ENCODE results near the gene FBXL20. TPM values are rescaled to one million over a fixed set of nuclear protein-coding genes. Genes with fewer than 3 reads are reported as not detected.

Gene FBXL20
- total and polyA plus RNA-seq, 4 donors = 3.2 to 31.7 (median 11.5) TPM

DNA sequence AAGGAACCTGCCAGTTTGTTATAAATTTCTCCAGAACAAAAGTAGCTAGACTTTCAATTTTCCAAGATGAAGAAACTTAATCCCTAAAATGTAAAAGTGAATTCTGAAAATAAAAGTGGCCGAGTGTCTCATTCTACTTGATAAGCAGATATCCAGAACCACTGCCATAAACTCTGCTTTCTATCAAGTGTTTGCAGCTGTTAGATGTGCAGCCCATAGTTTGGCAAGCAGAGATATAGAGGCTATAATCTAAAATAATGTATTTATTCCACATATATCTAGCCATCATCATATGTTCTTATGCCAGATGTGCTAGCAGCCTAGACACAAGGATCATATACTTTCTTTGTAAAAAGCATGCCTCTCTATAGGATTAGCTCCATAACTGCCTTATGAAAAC lies 14.7 kb upstream of the FBXL20 start:
- Histone ChIP-seq H3K4me3 (no peak overlapping the region), H3K9ac (ENCODE audit: insufficient read depth in 1 of 2, low read length in 2 of 2) (no peak overlapping the region), H3K36me3 (ENCODE audit: control insufficient read depth in 4 of 4, insufficient read depth in 4 of 4, low read length in 4 of 4) (peaks cover 17 to 46% (median 34%) of the 10 kb centered on the region in 4 donors), H3K27me3 (ENCODE audit: control insufficient read depth in 3 of 3, insufficient read depth in 3 of 3, low read length in 2 of 3) (no peaks in the 10 kb centered on the region), H3K27ac (ENCODE audit: low read depth in 1 of 2, low read length in 1 of 2) (no peak overlapping the region), H3K4me1 (ENCODE audit: control insufficient read depth in 5 of 5, insufficient read depth in 5 of 5, low read length in 5 of 5) (no peaks in the 10 kb centered on the region), H3K9me3 (ENCODE audit: control insufficient read depth in 4 of 4, insufficient read depth in 3 of 4, low read length in 3 of 4) (no peaks in the 10 kb centered on the region)
- TF ChIP-seq, protein P1, sequence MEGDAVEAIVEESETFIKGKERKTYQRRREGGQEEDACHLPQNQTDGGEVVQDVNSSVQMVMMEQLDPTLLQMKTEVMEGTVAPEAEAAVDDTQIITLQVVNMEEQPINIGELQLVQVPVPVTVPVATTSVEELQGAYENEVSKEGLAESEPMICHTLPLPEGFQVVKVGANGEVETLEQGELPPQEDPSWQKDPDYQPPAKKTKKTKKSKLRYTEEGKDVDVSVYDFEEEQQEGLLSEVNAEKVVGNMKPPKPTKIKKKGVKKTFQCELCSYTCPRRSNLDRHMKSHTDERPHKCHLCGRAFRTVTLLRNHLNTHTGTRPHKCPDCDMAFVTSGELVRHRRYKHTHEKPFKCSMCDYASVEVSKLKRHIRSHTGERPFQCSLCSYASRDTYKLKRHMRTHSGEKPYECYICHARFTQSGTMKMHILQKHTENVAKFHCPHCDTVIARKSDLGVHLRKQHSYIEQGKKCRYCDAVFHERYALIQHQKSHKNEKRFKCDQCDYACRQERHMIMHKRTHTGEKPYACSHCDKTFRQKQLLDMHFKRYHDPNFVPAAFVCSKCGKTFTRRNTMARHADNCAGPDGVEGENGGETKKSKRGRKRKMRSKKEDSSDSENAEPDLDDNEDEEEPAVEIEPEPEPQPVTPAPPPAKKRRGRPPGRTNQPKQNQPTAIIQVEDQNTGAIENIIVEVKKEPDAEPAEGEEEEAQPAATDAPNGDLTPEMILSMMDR (IDR thresholded peaks at IDR 0.05; ENCODE audit: control extremely low read depth, extremely low read depth) = no peak
- DNase-seq (no peak), ATAC-seq (ENCODE audit: insufficient read depth, low FRiP score) (no peak)
- WGBS, 2 donors = 94 to 98% methylated on average over 1 of the region's 1 CpG

DNA sequence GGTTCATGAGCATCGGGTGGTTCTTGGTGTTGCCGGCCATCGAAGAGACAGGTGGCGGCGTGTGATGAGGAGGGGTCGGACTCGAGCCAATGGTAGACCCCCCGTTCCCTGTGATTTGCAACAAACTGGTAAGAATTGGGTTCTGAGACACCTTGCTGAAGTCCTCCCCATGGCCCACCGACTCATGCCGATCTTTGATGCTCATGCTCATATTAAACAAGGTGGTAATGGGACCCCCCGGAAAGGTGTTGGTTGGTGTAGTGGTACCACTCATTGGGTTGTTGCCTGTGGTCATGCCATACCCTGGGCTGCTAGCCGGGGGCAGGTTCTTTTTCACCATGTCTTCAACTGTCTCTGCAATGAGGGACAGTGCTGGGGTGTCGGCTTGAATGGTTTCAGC lies 8.9 kb upstream of the FBXL20 start:
- ATAC-seq (ENCODE audit: insufficient read depth, low FRiP score) = no peak

DNA sequence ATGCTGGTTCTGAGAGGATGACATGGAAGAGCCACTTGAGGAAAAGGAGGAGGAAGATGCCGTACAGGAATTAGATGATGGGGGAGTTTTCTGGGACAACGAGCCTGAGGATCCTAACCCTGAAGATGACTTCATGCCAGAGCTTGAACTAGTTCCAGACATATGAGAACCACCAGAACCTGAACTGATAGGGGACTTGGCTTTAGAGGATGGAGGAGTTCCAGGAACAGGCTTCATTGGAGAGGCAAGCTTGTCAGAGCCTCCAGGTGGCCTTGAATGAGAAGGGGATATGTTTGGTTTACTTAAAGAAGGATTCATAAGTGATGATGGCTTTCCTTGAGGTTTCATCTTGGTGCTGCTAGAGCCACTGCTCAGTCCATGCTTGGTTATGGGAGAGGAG lies 6.9 kb upstream of the FBXL20 start:
- DNase-seq = no peak
- ATAC-seq (ENCODE audit: insufficient read depth, low FRiP score) = no peak
- Histone ChIP-seq H3K9me3 (ENCODE audit: control insufficient read depth in 4 of 4, insufficient read depth in 3 of 4, low read length in 3 of 4) (no peaks in the 10 kb centered on the region), H3K36me3 (ENCODE audit: control insufficient read depth in 4 of 4, insufficient read depth in 4 of 4, low read length in 4 of 4) (peaks cover 25 to 37% (median 33%) of the 10 kb centered on the region in 4 donors), H3K4me3 (no peak overlapping the region), H3K27ac (ENCODE audit: low read depth in 1 of 2, low read length in 1 of 2) (no peak overlapping the region), H3K9ac (ENCODE audit: insufficient read depth in 1 of 2, low read length in 2 of 2) (no peak overlapping the region), H3K4me1 (ENCODE audit: control insufficient read depth in 5 of 5, insufficient read depth in 5 of 5, low read length in 5 of 5) (peaks cover 0 to 5% (median 0%) of the 10 kb centered on the region in 5 donors), H3K27me3 (ENCODE audit: control insufficient read depth in 3 of 3, insufficient read depth in 3 of 3, low read length in 2 of 3) (no peaks in the 10 kb centered on the region)
- 89 to 95% methylated on average over 2 of the region's 2 CpGs for WGBS, 2 donors
- TF ChIP-seq, protein P1 (IDR thresholded peaks at IDR 0.05; ENCODE audit: control extremely low read depth, extremely low read depth) = no peak

More for the DNA sequence above, 8.9 kb upstream of the FBXL20 start:
- Histone ChIP-seq H3K4me3 (no peak overlapping the region), H3K9ac (ENCODE audit: insufficient read depth in 1 of 2, low read length in 2 of 2) (no peak overlapping the region), H3K27me3 (ENCODE audit: control insufficient read depth in 3 of 3, insufficient read depth in 3 of 3, low read length in 2 of 3) (no peaks in the 10 kb centered on the region), H3K27ac (ENCODE audit: low read depth in 1 of 2, low read length in 1 of 2) (no peak overlapping the region), H3K4me1 (ENCODE audit: control insufficient read depth in 5 of 5, insufficient read depth in 5 of 5, low read length in 5 of 5) (no peaks in the 10 kb centered on the region), H3K9me3 (ENCODE audit: control insufficient read depth in 4 of 4, insufficient read depth in 3 of 4, low read length in 3 of 4) (no peaks in the 10 kb centered on the region), H3K36me3 (ENCODE audit: control insufficient read depth in 4 of 4, insufficient read depth in 4 of 4, low read length in 4 of 4) (peaks cover 34 to 46% (median 41%) of the 10 kb centered on the region in 4 donors)
- no peak for DNase-seq
- TF ChIP-seq, protein P1 (IDR thresholded peaks at IDR 0.05; ENCODE audit: control extremely low read depth, extremely low read depth) = no peak
- 96 to 97% methylated on average over 13 of the region's 13 CpGs for WGBS, 2 donors

DNA sequence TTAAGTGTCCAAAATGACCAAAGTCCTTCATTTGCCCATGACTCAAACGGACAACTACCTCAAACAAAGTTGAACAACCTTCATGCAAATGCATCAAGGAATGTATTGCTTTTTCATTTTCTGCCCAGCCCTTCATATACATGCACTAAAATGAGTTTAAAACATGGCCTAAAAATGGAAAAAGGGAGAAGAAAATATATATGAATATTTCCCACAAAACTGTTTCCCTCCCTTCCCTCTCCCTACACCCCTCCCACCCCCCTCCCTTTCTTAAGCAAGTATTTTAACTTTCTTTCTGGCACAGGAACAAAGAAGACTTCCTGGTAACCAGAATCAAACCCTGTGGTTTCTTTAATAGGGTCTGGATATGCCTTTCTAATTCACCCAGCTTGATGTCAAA lies 5.5 kb upstream of the FBXL20 start:
- Histone ChIP-seq H3K4me1 (ENCODE audit: control insufficient read depth in 5 of 5, insufficient read depth in 5 of 5, low read length in 5 of 5) (peaks cover 0 to 5% (median 0%) of the 10 kb centered on the region in 5 donors), H3K36me3 (ENCODE audit: control insufficient read depth in 4 of 4, insufficient read depth in 4 of 4, low read length in 4 of 4) (peaks cover 23 to 34% (median 31%) of the 10 kb centered on the region in 4 donors), H3K9ac (ENCODE audit: insufficient read depth in 1 of 2, low read length in 2 of 2) (no peak overlapping the region), H3K9me3 (ENCODE audit: control insufficient read depth in 4 of 4, insufficient read depth in 3 of 4, low read length in 3 of 4) (no peaks in the 10 kb centered on the region), H3K27ac (ENCODE audit: low read depth in 1 of 2, low read length in 1 of 2) (no peak overlapping the region), H3K27me3 (ENCODE audit: control insufficient read depth in 3 of 3, insufficient read depth in 3 of 3, low read length in 2 of 3) (no peaks in the 10 kb centered on the region), H3K4me3 (no peak overlapping the region)
- TF ChIP-seq, protein P1 (IDR thresholded peaks at IDR 0.05; ENCODE audit: control extremely low read depth, extremely low read depth) = no peak
- DNase-seq (no peak), ATAC-seq (ENCODE audit: insufficient read depth, low FRiP score) (no peak)
- WGBS, 2 donors = 65 to 91% methylated on average over 1 of the region's 1 CpG
